ENCODE measurements around the gene CYTH4.

GRCh38 chr22:37270928-37271650 lies 11.2 kb upstream of the CYTH4 start:
- no peak for TF ChIP-seq CTCF (IDR thresholded peaks at IDR 0.05)
- no peak for TF ChIP-seq EZH2 (IDR thresholded peaks at IDR 0.05)
- TF ChIP-seq EZH2phosphoT487 (IDR thresholded peaks at IDR 0.05), result no peak

Measured in neural progenitor cell (in vitro differentiated cells).